HCT116 (cell line): Measurements from ENCODE around the gene NBPF4. TPM values are rescaled to one million over a fixed set of nuclear protein-coding genes. Genes with fewer than 3 reads are reported as not detected.

Experiments used
- ATAC-seq: fragments of 200-7000 bp; cut with Tn5 transposase; 2 replicates; pipeline ENCODE4 v1.9.1; 2020; ENCODE audit warnings: mild to moderate bottlenecking, moderate library complexity
- BruUV-seq: library from RNA; stranded (reverse); fragments of 400-500 nt; replicated peaks from 2 replicates; lab custom pipeline; 2021; lab: Mats Ljungman, UMichigan
- CTCF ChIA-PET: fragments of 300-600 bp; sonication (Branson Sonifier 250); formaldehyde crosslinking; loops from one replicate; lab custom pipeline; 2021; ENCODE audit warnings: antibody characterized with exemption; lab: Charles Lee
- POLR2A ChIA-PET: fragments of 300-600, 350-600 bp; sonication (Branson Sonifier 250); formaldehyde crosslinking; loops from one replicate; lab custom pipeline; 2021; ENCODE audit warnings: antibody characterized with exemption; lab: Charles Lee
- RAD21 ChIA-PET, 2 experiments: fragments of 300-600 bp; sonication (Branson Sonifier 250); formaldehyde crosslinking; loops; one replicate each; lab custom pipeline; 2023; ENCODE audit warnings: low total read pairs in 2 of 2; ENCODE audit not compliant: uncharacterized antibody in 2 of 2, unreplicated experiment in 2 of 2, low non-redundant PET in 1 of 2; lab: Charles Lee
- DNase-seq: peaks from one replicate; pipeline ENCODE4 v3.0.0-alpha.2; 2010; ENCODE audit warnings: low read depth, low spot score
- H2AFZ ChIP-seq: fragments of 200-600 bp; shearing (Covaris generic), sonication (generic); 2 replicates; pipeline ENCODE4 v1.6.1; 2017; ENCODE audit warnings: low read depth, mixed run types, mixed read lengths, antibody characterized with exemption, low read length; ENCODE audit not compliant: poor library complexity, severe bottlenecking
- H3K27ac ChIP-seq: 2 replicates; pipeline ENCODE4 v1.5.1; 2012; ENCODE audit warnings: low read depth, low read length
- H3K27me3 ChIP-seq: fragments of 200-600 bp; sonication (generic); 2 replicates; pipeline ENCODE4 v1.6.1; 2016; ENCODE audit warnings: mixed run types, low read length, mixed read lengths; ENCODE audit not compliant: insufficient read depth
- H3K36me3 ChIP-seq, 2 experiments: fragments of 200-500 bp in 1 of 2; fragments of 200-600 bp in 1 of 2; sonication (Bioruptor generic) in 1 of 2; sonication (generic) in 1 of 2; 2 replicates each; pipeline versions ENCODE4 v1.5.1 to v1.6.1; 2014 to 2016; ENCODE audit warnings: low read length in 2 of 2, inconsistent platforms in 1 of 2, mixed read lengths in 1 of 2, mixed run types in 1 of 2; ENCODE audit not compliant: insufficient read depth in 2 of 2, control insufficient read depth in 1 of 2
- H3K4me1 ChIP-seq, 2 experiments: fragments of 200-600 bp in 1 of 2; sonication (generic) in 1 of 2; 2 replicates each; pipeline versions ENCODE4 v1.5.1 to v1.6.1; 2012 to 2017; ENCODE audit warnings: low read length in 2 of 2, inconsistent platforms in 1 of 2, mild to moderate bottlenecking in 1 of 2, mixed read lengths in 1 of 2, mixed run types in 1 of 2, moderate library complexity in 1 of 2; ENCODE audit not compliant: insufficient read depth in 2 of 2, control insufficient read depth in 1 of 2
- H3K4me2 ChIP-seq: fragments of 200-600 bp; sonication (generic); 2 replicates; pipeline ENCODE4 v1.6.1; 2017; ENCODE audit warnings: mixed run types, low read length, mixed read lengths
- H3K4me3 ChIP-seq, 2 experiments: fragments of 200-600 bp in 1 of 2; sonication (generic) in 1 of 2; replicated peaks in 1 of 2; 2 replicates each; pipeline ENCODE4 v1.5.1; 2011 to 2016; ENCODE audit warnings: low read length in 2 of 2, control low read depth in 1 of 2, low read depth in 1 of 2, mild to moderate bottlenecking in 1 of 2, mixed read lengths in 1 of 2, mixed run types in 1 of 2
- H3K79me2 ChIP-seq: fragments of 200-600 bp; sonication (generic); 2 replicates; pipeline ENCODE4 v1.6.1; 2017; ENCODE audit warnings: mild to moderate bottlenecking, mixed run types, low read length, moderate library complexity, mixed read lengths; ENCODE audit not compliant: insufficient read depth
- H3K9ac ChIP-seq: fragments of 200-600 bp; sonication (generic); 2 replicates; pipeline ENCODE4 v1.6.1; 2016; ENCODE audit warnings: low read length, mixed read lengths
- H3K9me2 ChIP-seq: fragments of 200-600 bp; sonication (generic), shearing (Covaris generic); 2 replicates; pipeline ENCODE4 v1.6.1; 2017; ENCODE audit warnings: mixed run types, mild to moderate bottlenecking, moderate library complexity; ENCODE audit not compliant: insufficient read depth
- H3K9me3 ChIP-seq, 2 experiments: fragments of 200-500 bp in 1 of 2; fragments of 200-600 bp in 1 of 2; sonication (Bioruptor generic) in 1 of 2; sonication (generic) in 1 of 2; 2 replicates each; pipeline ENCODE4 v1.6.1; 2014 to 2017; ENCODE audit warnings: low read length in 2 of 2, mixed read lengths in 2 of 2, inconsistent platforms in 1 of 2, low read depth in 1 of 2, mild to moderate bottlenecking in 1 of 2, mixed run types in 1 of 2, moderate library complexity in 1 of 2; ENCODE audit not compliant: control insufficient read depth in 1 of 2, insufficient read depth in 1 of 2
- H4K20me1 ChIP-seq: fragments of 200-600 bp; sonication (generic), shearing (Covaris generic); 2 replicates; pipeline ENCODE4 v1.6.1; 2017; ENCODE audit warnings: mixed run types, mild to moderate bottlenecking, moderate library complexity; ENCODE audit not compliant: insufficient read depth
- CBX3 ChIP-seq: IDR thresholded peaks from 2 replicates; pipeline ENCODE4 v1.6.1; 2012; ENCODE audit warnings: low read depth
- CEBPB ChIP-seq: IDR thresholded peaks from 2 replicates; pipeline ENCODE4 v1.6.1; 2012; ENCODE audit warnings: low read depth
- EZH2 ChIP-seq: fragments of 200-600 bp; sonication (generic); IDR thresholded peaks from 2 replicates; pipeline ENCODE4 v1.6.1; 2017; ENCODE audit warnings: antibody characterized with exemption, mixed run types
- EZH2phosphoT487 ChIP-seq: fragments of 200-600 bp; IDR thresholded peaks from 2 replicates; pipeline ENCODE4 v1.6.1; 2018; ENCODE audit warnings: antibody characterized with exemption, borderline replicate concordance
- POLR2A ChIP-seq: IDR thresholded peaks from 2 replicates; pipeline ENCODE4 v1.7.0; 2011; ENCODE audit warnings: borderline replicate concordance; ENCODE audit not compliant: insufficient read depth, insufficient read length; ENCODE audit errors: extremely low read depth
- RAD21 ChIP-seq: IDR thresholded peaks from 2 replicates; pipeline ENCODE4 v1.6.1; 2012; ENCODE audit warnings: low read depth, mild to moderate bottlenecking
- SIN3A ChIP-seq: IDR thresholded peaks from 2 replicates; pipeline ENCODE4 v1.6.1; 2012; ENCODE audit warnings: low read depth
- SP1 ChIP-seq: IDR thresholded peaks from 2 replicates; pipeline ENCODE4 v1.6.1; 2012; ENCODE audit warnings: low read depth
- SRF ChIP-seq: IDR thresholded peaks from 2 replicates; pipeline ENCODE4 v1.6.1; 2012; ENCODE audit warnings: low read depth
- TCF7L2 ChIP-seq: IDR thresholded peaks from 2 replicates; pipeline ENCODE4 v1.7.0; 2011; ENCODE audit warnings: borderline replicate concordance, inconsistent platforms; ENCODE audit not compliant: insufficient read depth, insufficient read length; ENCODE audit errors: extremely low read depth
- YY1 ChIP-seq: IDR thresholded peaks from 2 replicates; pipeline ENCODE4 v1.6.1; 2011; ENCODE audit warnings: low read length, low read depth, moderate library complexity, mild to moderate bottlenecking; ENCODE audit not compliant: insufficient replicate concordance; ENCODE audit errors: extremely low read depth
- ZFX ChIP-seq: fragments of 450-650 bp; IDR thresholded peaks from 2 replicates; pipeline ENCODE4 v1.6.1; 2017
- ZNF274 ChIP-seq: fragments of 200-500 bp; sonication (Bioruptor generic); IDR thresholded peaks from 2 replicates; pipeline ENCODE4 v1.6.1; 2014; ENCODE audit warnings: mild to moderate bottlenecking, low read depth, low read length, inconsistent platforms
- intact Hi-C: fragments of 100-400 bp; cut with micrococcal nuclease; formaldehyde crosslinking; loops from 2 replicates; pipeline ENCODE4 v1.10.0; 2022
- total RNA-seq: library from RNA; stranded (reverse); gene quantifications from one replicate; pipeline ENCODE4 v1.2.1, GENCODE V29; 2021; ENCODE audit not compliant: unreplicated experiment
- TF ChIP-seq, protein P1 (sequence below): IDR thresholded peaks from 2 replicates; pipeline ENCODE4 v1.6.1; 2012; ENCODE audit warnings: low read depth
- TF ChIP-seq, protein P2 (sequence below): IDR thresholded peaks from 2 replicates; pipeline ENCODE4 v1.6.1; 2011; ENCODE audit warnings: mild to moderate bottlenecking, low read length, moderate library complexity; ENCODE audit not compliant: insufficient replicate concordance; ENCODE audit errors: extremely low read depth
- TF ChIP-seq, protein P3 (sequence below): IDR thresholded peaks from 2 replicates; pipeline ENCODE4 v1.6.1; 2012

NBPF4 gene
- total RNA-seq, 1 experiment from 2014 or later: not detected

DNA sequence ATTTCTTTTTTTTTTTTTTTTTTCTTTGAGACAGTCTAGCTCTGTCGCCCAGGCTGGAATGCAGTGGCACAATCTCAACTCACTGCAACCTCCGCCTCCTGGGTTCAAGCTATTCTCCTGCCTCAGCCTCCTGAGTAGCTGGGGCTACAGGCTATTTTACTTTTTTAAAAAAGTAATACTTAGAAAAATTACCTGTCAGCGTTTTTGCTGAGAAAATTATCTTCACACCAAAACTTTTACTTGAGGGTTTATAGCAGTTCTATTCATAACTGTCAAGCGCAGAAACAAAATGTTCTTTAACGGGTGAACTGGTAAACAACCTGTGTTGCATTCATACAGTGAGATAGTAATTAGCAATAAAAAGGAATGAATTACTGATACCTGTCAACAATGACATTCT is 42.2 kb downstream of the NBPF4 start:
- Histone ChIP-seq H3K36me3 (0 out of 4 replicates have a peak, but pooled peaks cover 0 to 4% of the 10 kb centered on the region in 2 experiments), H3K9ac (no peak overlapping the region), H3K4me3 (no peak overlapping the region), H3K9me3 (no peaks in the 10 kb centered on the region), H3K4me1 (peaks cover 9 to 24% of the 10 kb centered on the region in 2 experiments; a peak in 3 of 4 replicates), H3K27ac (no peak overlapping the region), H3K27me3 (no peaks in the 10 kb centered on the region), H3K4me2 (no peak overlapping the region), H3K79me2 (peaks cover 31% of the 10 kb centered on the region), H2AFZ (no peak overlapping the region), H4K20me1 (no peaks in the 10 kb centered on the region), H3K9me2 (no peaks in the 10 kb centered on the region)
- DNase-seq: no peak
- TF ChIP-seq ZFX: no peak
- no peak for TF ChIP-seq ZNF274
- TF ChIP-seq EZH2: no peak
- TF ChIP-seq CBX3: no peak
- no peak for TF ChIP-seq POLR2A
- no peak for TF ChIP-seq SP1
- no peak for TF ChIP-seq EZH2phosphoT487
- TF ChIP-seq, protein P1, sequence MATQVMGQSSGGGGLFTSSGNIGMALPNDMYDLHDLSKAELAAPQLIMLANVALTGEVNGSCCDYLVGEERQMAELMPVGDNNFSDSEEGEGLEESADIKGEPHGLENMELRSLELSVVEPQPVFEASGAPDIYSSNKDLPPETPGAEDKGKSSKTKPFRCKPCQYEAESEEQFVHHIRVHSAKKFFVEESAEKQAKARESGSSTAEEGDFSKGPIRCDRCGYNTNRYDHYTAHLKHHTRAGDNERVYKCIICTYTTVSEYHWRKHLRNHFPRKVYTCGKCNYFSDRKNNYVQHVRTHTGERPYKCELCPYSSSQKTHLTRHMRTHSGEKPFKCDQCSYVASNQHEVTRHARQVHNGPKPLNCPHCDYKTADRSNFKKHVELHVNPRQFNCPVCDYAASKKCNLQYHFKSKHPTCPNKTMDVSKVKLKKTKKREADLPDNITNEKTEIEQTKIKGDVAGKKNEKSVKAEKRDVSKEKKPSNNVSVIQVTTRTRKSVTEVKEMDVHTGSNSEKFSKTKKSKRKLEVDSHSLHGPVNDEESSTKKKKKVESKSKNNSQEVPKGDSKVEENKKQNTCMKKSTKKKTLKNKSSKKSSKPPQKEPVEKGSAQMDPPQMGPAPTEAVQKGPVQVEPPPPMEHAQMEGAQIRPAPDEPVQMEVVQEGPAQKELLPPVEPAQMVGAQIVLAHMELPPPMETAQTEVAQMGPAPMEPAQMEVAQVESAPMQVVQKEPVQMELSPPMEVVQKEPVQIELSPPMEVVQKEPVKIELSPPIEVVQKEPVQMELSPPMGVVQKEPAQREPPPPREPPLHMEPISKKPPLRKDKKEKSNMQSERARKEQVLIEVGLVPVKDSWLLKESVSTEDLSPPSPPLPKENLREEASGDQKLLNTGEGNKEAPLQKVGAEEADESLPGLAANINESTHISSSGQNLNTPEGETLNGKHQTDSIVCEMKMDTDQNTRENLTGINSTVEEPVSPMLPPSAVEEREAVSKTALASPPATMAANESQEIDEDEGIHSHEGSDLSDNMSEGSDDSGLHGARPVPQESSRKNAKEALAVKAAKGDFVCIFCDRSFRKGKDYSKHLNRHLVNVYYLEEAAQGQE: no peak
- no peak for TF ChIP-seq RAD21
- no peak for TF ChIP-seq TCF7L2
- no peak for TF ChIP-seq YY1
- no peak for TF ChIP-seq CEBPB
- TF ChIP-seq, protein P2, sequence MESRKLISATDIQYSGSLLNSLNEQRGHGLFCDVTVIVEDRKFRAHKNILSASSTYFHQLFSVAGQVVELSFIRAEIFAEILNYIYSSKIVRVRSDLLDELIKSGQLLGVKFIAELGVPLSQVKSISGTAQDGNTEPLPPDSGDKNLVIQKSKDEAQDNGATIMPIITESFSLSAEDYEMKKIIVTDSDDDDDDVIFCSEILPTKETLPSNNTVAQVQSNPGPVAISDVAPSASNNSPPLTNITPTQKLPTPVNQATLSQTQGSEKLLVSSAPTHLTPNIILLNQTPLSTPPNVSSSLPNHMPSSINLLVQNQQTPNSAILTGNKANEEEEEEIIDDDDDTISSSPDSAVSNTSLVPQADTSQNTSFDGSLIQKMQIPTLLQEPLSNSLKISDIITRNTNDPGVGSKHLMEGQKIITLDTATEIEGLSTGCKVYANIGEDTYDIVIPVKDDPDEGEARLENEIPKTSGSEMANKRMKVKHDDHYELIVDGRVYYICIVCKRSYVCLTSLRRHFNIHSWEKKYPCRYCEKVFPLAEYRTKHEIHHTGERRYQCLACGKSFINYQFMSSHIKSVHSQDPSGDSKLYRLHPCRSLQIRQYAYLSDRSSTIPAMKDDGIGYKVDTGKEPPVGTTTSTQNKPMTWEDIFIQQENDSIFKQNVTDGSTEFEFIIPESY: no peak
- TF ChIP-seq, protein P3, sequence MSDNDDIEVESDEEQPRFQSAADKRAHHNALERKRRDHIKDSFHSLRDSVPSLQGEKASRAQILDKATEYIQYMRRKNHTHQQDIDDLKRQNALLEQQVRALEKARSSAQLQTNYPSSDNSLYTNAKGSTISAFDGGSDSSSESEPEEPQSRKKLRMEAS: no peak
- no peak for TF ChIP-seq SIN3A
- TF ChIP-seq SRF: no peak
- CTCF ChIA-PET: interaction anchor here (1.0 to 1.6 kb wide), 2 partner anchors 9 to 126 kb away, joined by 3 to 4 read pairs; no protein-coding TSS in a partner anchor
- BruUV-seq: no TSS peak
- POLR2A ChIA-PET: no interaction called here
- RAD21 ChIA-PET: no interaction called here
- intact Hi-C loops: no loop called here
- no peak for ATAC-seq
